HepG2 (cell line): ENCODE data around the gene OR1F1. TPM values are rescaled to one million over a fixed set of nuclear protein-coding genes. Genes with fewer than 3 reads are reported as not detected.

Source experiments
- EHMT2 ChIP-seq: fragments of 200-600 bp; sonication (generic); IDR thresholded peaks from 2 replicates; pipeline ENCODE4 v1.7.0; 2017; ENCODE audit warnings: antibody characterized with exemption, low read depth, low read length, borderline replicate concordance
- HDAC6 ChIP-seq: fragments of 200-600 bp; sonication (generic); IDR thresholded peaks from 2 replicates; pipeline ENCODE4 v1.7.0; 2017; ENCODE audit warnings: mild to moderate bottlenecking, antibody characterized with exemption, low read length, low read depth
- HMG20A ChIP-seq: IDR thresholded peaks from 2 replicates; pipeline ENCODE4 v1.6.1; 2016; ENCODE audit warnings: borderline replicate concordance
- HOXD1 ChIP-seq: sonication (generic); formaldehyde crosslinking; IDR thresholded peaks from 2 replicates; pipeline ENCODE4 v1.5.0; 2020; ENCODE audit warnings: missing genetic modification reagents
- JUN ChIP-seq: sonication (generic); formaldehyde crosslinking; IDR thresholded peaks from 2 replicates; pipeline ENCODE4 v1.4.0; 2020; ENCODE audit warnings: mild to moderate bottlenecking, missing genetic modification reagents
- MTA3 ChIP-seq: sonication (generic); formaldehyde crosslinking; IDR thresholded peaks from 2 replicates; pipeline ENCODE4 v1.4.0; 2020; ENCODE audit warnings: missing genetic modification reagents
- NCOR1 ChIP-seq: fragments of 200-600 bp; sonication (generic); IDR thresholded peaks from 2 replicates; pipeline ENCODE4 v1.7.0; 2017; ENCODE audit warnings: antibody characterized with exemption, low read length, borderline replicate concordance
- NFE2 ChIP-seq: sonication (generic); formaldehyde crosslinking; IDR thresholded peaks from 2 replicates; pipeline ENCODE4 v1.4.0; 2020; ENCODE audit warnings: missing genetic modification reagents
- RFX3 ChIP-seq: IDR thresholded peaks from 2 replicates; pipeline ENCODE4 v1.6.1; 2016; ENCODE audit warnings: missing biosample characterization, missing genetic modification reagents
- ZFX ChIP-seq: sonication (generic); formaldehyde crosslinking; IDR thresholded peaks from 2 replicates; pipeline ENCODE4 v1.4.0; 2020; ENCODE audit warnings: mild to moderate bottlenecking, low read depth, missing genetic modification reagents, moderate library complexity
- ZNF205 ChIP-seq: IDR thresholded peaks from 2 replicates; pipeline ENCODE4 v1.6.1; 2018; ENCODE audit warnings: missing biosample characterization, missing genetic modification reagents
- ZNF501 ChIP-seq: sonication (generic); formaldehyde crosslinking; IDR thresholded peaks from 2 replicates; pipeline ENCODE4 v1.5.1; 2020; ENCODE audit warnings: mild to moderate bottlenecking, moderate library complexity, missing genetic modification reagents
- ZSCAN21 ChIP-seq: sonication (generic); formaldehyde crosslinking; IDR thresholded peaks from 2 replicates; pipeline ENCODE4 v1.8.0; 2022; ENCODE audit warnings: mild to moderate bottlenecking, missing genetic modification reagents, moderate library complexity, borderline replicate concordance
- ZSCAN30 ChIP-seq: sonication (generic); formaldehyde crosslinking; IDR thresholded peaks from 2 replicates; pipeline ENCODE4 v1.5.0; 2020; ENCODE audit warnings: mild to moderate bottlenecking, missing genetic modification reagents
- polyA plus RNA-seq, 8 experiments: library from polyadenylated mRNA; depleted of rRNA in 3 of 8; stranded (reverse) in 7 of 8; unstranded in 1 of 8; fragments of >200 nt; fragmentation: Illumina TruSeq in 4 of 8; extraction: Trizol in 4 of 8; gene quantifications; 2 replicates each; pipeline versions ENCODE4 v1.2.1 to v1.2.3, GENCODE V29; 2011 to 2016; ENCODE audit warnings: low read depth in 4 of 8, missing spikeins in 1 of 8, mixed read lengths in 1 of 8; ENCODE audit not compliant: insufficient read depth in 1 of 8
- total RNA-seq, 5 experiments: library from RNA; depleted of rRNA; stranded (reverse); fragments of >200 nt; fragmentation: Illumina TruSeq; extraction: Trizol; gene quantifications; 2 replicates each; pipeline ENCODE4 v1.2.3, GENCODE V29; 2016; ENCODE audit warnings: low read depth in 1 of 5
- TF ChIP-seq, protein P1 (sequence below), 2 experiments: sonication (generic) in 1 of 2; formaldehyde crosslinking in 1 of 2; IDR thresholded peaks; 2 replicates each; pipeline versions ENCODE4 v1.6.1 to v1.9.0; 2014 to 2022; ENCODE audit warnings: antibody characterized with exemption in 1 of 2, borderline replicate concordance in 1 of 2, inconsistent platforms in 1 of 2, low read depth in 1 of 2, missing genetic modification reagents in 1 of 2
- TF ChIP-seq, protein P2 (sequence below): sonication (generic); formaldehyde crosslinking; IDR thresholded peaks from 2 replicates; pipeline ENCODE4 v1.4.0; 2020; ENCODE audit warnings: low read depth, mild to moderate bottlenecking, missing genetic modification reagents
- TF ChIP-seq, protein P3 (sequence below): IDR thresholded peaks from 2 replicates; pipeline ENCODE4 v1.6.1; 2016; ENCODE audit warnings: mild to moderate bottlenecking

OR1F1 gene
- total and polyA plus RNA-seq, 2 of the 13 experiments (the other 11 are each of a cell fraction or from before 2014, with no cell fraction given), result 0.90 TPM; not detected in 1

DNA sequence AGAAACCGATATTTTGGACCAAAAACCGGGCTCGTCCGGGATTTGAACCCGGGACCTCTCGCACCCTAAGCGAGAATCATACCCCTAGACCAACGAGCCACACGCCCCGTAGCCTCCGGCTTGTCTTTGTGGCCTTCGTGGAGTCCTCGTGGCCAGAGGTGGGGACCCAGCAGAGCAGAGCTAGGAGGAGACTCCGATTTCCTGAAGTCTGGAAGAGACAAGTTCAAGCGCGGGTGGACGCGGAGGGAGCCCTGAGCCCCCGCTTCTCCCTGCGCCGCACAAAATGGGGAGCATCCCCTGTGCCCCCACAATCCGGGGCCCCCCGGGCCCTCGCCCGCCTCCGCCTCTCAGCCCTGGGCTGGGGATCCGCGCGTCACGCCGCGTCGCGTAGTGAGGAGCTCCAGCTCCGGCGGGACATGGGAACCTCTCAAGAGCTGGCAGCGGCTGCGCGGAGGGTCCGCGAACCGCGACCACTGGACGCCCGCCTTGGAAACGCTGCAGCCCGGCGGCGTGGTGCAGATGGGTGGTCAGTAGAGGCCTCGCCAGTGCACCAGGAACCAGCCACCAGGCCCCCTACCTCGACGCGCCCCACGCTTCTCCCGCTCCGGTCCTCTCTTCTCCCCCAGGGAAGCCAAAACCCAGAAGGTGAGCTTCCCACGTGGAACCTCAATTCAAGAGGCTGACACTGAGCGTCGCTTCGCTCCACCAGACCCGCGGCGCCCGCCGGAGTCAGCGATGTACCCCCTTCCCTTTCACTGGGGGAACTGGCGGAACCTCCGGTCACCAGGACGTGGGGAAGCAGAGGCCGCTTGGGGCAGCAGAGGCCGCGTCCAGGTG lies 5.2 kb upstream of the OR1F1 start (continued):
- TF ChIP-seq ZNF501 (CRISPR knock-in tag), result peak; percentile 26; the same call in 1 of the 2 replicates
- TF ChIP-seq RFX3 (CRISPR knock-in tag), result no peak
- TF ChIP-seq, protein P1, sequence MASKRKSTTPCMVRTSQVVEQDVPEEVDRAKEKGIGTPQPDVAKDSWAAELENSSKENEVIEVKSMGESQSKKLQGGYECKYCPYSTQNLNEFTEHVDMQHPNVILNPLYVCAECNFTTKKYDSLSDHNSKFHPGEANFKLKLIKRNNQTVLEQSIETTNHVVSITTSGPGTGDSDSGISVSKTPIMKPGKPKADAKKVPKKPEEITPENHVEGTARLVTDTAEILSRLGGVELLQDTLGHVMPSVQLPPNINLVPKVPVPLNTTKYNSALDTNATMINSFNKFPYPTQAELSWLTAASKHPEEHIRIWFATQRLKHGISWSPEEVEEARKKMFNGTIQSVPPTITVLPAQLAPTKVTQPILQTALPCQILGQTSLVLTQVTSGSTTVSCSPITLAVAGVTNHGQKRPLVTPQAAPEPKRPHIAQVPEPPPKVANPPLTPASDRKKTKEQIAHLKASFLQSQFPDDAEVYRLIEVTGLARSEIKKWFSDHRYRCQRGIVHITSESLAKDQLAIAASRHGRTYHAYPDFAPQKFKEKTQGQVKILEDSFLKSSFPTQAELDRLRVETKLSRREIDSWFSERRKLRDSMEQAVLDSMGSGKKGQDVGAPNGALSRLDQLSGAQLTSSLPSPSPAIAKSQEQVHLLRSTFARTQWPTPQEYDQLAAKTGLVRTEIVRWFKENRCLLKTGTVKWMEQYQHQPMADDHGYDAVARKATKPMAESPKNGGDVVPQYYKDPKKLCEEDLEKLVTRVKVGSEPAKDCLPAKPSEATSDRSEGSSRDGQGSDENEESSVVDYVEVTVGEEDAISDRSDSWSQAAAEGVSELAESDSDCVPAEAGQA (IDR thresholded peaks at IDR 0.05; ENCODE audit: low read depth), result no peak
- TF ChIP-seq, protein P1 (CRISPR knock-in tag; IDR thresholded peaks at IDR 0.05; ENCODE audit: borderline replicate concordance), result no peak
- TF ChIP-seq ZNF205, result no peak; the same call in 1 of the 2 replicates
- TF ChIP-seq MTA3 (CRISPR knock-in tag), result no peak
- no peak; the same call in 1 of the 2 replicates for TF ChIP-seq HMG20A (CRISPR knock-in tag)
- no peak; the same call in 1 of the 2 replicates for TF ChIP-seq NCOR1
- TF ChIP-seq, protein P2, sequence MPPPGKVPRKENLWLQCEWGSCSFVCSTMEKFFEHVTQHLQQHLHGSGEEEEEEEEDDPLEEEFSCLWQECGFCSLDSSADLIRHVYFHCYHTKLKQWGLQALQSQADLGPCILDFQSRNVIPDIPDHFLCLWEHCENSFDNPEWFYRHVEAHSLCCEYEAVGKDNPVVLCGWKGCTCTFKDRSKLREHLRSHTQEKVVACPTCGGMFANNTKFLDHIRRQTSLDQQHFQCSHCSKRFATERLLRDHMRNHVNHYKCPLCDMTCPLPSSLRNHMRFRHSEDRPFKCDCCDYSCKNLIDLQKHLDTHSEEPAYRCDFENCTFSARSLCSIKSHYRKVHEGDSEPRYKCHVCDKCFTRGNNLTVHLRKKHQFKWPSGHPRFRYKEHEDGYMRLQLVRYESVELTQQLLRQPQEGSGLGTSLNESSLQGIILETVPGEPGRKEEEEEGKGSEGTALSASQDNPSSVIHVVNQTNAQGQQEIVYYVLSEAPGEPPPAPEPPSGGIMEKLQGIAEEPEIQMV (CRISPR knock-in tag), result no peak; the same call in 1 of the 2 replicates
- TF ChIP-seq ZSCAN30 (CRISPR knock-in tag), result no peak
- TF ChIP-seq EHMT2, result no peak
- TF ChIP-seq HDAC6, result no peak
- no peak for TF ChIP-seq ZSCAN21
- TF ChIP-seq NFE2 (CRISPR knock-in tag), result no peak
- TF ChIP-seq ZFX (CRISPR knock-in tag), result peak; percentile 73
- no peak for TF ChIP-seq HOXD1
- TF ChIP-seq JUN (CRISPR knock-in tag), result no peak
- TF ChIP-seq, protein P3, sequence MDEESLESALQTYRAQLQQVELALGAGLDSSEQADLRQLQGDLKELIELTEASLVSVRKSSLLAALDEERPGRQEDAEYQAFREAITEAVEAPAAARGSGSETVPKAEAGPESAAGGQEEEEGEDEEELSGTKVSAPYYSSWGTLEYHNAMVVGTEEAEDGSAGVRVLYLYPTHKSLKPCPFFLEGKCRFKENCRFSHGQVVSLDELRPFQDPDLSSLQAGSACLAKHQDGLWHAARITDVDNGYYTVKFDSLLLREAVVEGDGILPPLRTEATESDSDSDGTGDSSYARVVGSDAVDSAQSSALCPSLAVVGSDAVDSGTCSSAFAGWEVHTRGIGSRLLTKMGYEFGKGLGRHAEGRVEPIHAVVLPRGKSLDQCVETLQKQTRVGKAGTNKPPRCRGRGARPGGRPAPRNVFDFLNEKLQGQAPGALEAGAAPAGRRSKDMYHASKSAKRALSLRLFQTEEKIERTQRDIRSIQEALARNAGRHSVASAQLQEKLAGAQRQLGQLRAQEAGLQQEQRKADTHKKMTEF (CRISPR knock-in tag), result peak; percentile 78; the same call in 1 of the 2 replicates
